ENCODE measurements around the gene STARD6. TPM values are rescaled to one million over a fixed set of nuclear protein-coding genes. Genes with fewer than 3 reads are reported as not detected.

The STARD6 gene
- total RNA-seq, 1 experiment from 2014 or later: not detected

DNA sequence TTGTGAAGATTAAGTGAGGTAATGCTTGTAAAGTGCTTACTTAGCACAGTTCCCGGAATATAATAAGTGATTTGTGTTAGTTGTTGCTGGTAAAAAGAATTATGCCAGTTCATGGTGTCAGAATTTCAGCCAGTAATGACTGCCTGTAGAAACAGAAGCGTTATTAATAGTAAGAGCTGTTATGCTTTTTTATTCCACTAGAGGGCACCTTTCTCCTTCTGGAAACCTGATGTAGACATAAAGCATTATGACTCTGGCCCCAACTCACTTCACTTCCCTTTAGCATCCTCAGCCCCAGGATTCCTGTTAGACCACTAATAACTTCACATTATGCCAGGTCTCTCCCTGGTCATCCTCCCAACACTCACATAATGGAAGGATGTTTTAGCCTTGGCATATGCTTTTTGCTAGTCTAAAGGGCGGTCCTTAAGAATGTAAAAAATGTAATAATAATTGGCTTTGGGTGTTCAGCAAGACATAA, 34.9 kb upstream of the STARD6 start:
- Histone ChIP-seq H3K27me3 (ENCODE audit: control insufficient read depth, insufficient read depth, low read length) (no peaks in the 10 kb centered on the region), H3K4me3 (ENCODE audit: low read depth in 2 of 2, low read length in 2 of 2) (no peak overlapping the region), H3K9me3 (ENCODE audit: control insufficient read depth, insufficient read depth, low read depth, low read length) (no peaks in the 10 kb centered on the region), H3K27ac (ENCODE audit: low read length) (no peak overlapping the region), H3K36me3 (ENCODE audit: control insufficient read depth, insufficient read depth, low read length) (no peaks in the 10 kb centered on the region), H3K4me1 (ENCODE audit: control insufficient read depth, insufficient read depth, low read length) (peaks cover 4% of the 10 kb centered on the region; the same call in 1 of the 2 replicates)
- intact Hi-C loops (cut with micrococcal nuclease; ENCODE audit: unreplicated experiment): loop anchor here (5.0 kb wide), 1 partner anchor 280 kb away; no protein-coding TSS in a partner anchor
- peak; percentile 36 for DNase-seq (ENCODE audit: low read depth, low spot score)
- BruUV-seq (replicated peaks): no TSS peak
- POLR2A ChIA-PET: no interaction called here
- CTCF ChIA-PET: interaction anchor here (0.6 to 1.2 kb wide), 3 partner anchors 29 to 169 kb away, joined by 3 read pairs; partner anchors contain the start of genes C18orf54 and STARD6
- TF ChIP-seq SIN3A (IDR thresholded peaks at IDR 0.05; ENCODE audit: borderline replicate concordance, insufficient read depth, low read depth, low read length) (no peak), REST (IDR thresholded peaks at IDR 0.05; ENCODE audit: insufficient read depth in 1 of 2, low read depth in 2 of 2, low read length in 1 of 2) (no peak), CTCF (IDR thresholded peaks at IDR 0.05) (peak; percentile 65), TCF7L2 (IDR thresholded peaks at IDR 0.05; ENCODE audit: low read depth, low read length) (no peak), POLR2AphosphoS5 (IDR thresholded peaks at IDR 0.05; ENCODE audit: low read depth, low read length) (no peak)
- in situ Hi-C loops (cut with HindIII; ENCODE audit: low pct_unique_long_range_greater_than_20kb, low sequenced_read_pairs): no loop called here
- ATAC-seq: 0 out of 2 replicates have a peak, but pooled peaks have one; percentile 62

DNA sequence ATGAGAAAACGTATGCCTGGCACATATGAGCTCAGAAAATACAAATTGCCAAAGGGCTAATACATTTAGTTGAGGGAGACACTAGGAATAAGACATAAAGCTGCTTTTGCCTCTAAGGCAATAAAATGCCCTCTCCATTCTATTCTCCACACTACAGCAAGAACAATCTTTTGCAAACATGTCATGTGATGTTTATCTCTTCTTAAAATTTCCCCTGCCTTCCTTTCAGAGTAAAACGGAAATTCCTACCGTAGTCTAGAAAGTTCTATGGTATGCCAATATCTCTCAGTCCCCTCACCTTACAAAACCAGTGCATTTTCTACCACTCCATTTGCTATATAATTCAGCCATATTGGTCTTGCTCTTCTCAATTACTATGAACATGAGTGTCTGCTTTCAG, 33.2 kb upstream of the STARD6 start:
- TF ChIP-seq TCF7L2 (IDR thresholded peaks at IDR 0.05; ENCODE audit: low read depth, low read length) (no peak), REST (IDR thresholded peaks at IDR 0.05; ENCODE audit: insufficient read depth in 1 of 2, low read depth in 2 of 2, low read length in 1 of 2) (no peak), CTCF (IDR thresholded peaks at IDR 0.05) (no peak), SIN3A (IDR thresholded peaks at IDR 0.05; ENCODE audit: borderline replicate concordance, insufficient read depth, low read depth, low read length) (no peak)
- in situ Hi-C loops (cut with HindIII; ENCODE audit: low pct_unique_long_range_greater_than_20kb, low sequenced_read_pairs): no loop called here
- no peak for DNase-seq (ENCODE audit: low read depth, low spot score)
- Histone ChIP-seq H3K4me3 (ENCODE audit: low read depth in 2 of 2, low read length in 2 of 2) (no peak overlapping the region), H3K4me1 (ENCODE audit: control insufficient read depth, insufficient read depth, low read length) (peaks cover 4% of the 10 kb centered on the region; the same call in 1 of the 2 replicates), H3K9me3 (ENCODE audit: control insufficient read depth, insufficient read depth, low read depth, low read length) (no peaks in the 10 kb centered on the region), H3K27ac (ENCODE audit: low read length) (no peak overlapping the region), H3K27me3 (ENCODE audit: control insufficient read depth, insufficient read depth, low read length) (no peaks in the 10 kb centered on the region), H3K36me3 (ENCODE audit: control insufficient read depth, insufficient read depth, low read length) (no peaks in the 10 kb centered on the region)
- intact Hi-C loops (cut with micrococcal nuclease; ENCODE audit: unreplicated experiment): loop anchor here (5.0 kb wide), 1 partner anchor 281 kb away; no protein-coding TSS in a partner anchor
- ATAC-seq: no peak
- ChIA-PET POLR2A (no interaction called here), CTCF (interaction anchor here (0.7 kb wide), 1 partner anchor 283 kb away, joined by 3 read pairs; no protein-coding TSS in a partner anchor)
- BruUV-seq (replicated peaks): no TSS peak
